Gastrocnemius medialis (tissue), 4 donors: ENCODE data around the gene ZNF19. TPM values are rescaled to one million over a fixed set of nuclear protein-coding genes. Genes with fewer than 3 reads are reported as not detected.

Experiments used
- ATAC-seq, 2 donors: fragments of 150-250 bp; one replicate each; pipeline ENCODE4 v1.9.1; 2016
- DNase-seq, 2 donors: peaks; one replicate each; pipeline ENCODE4 v3.0.0-alpha.2; 2019
- H3K27ac ChIP-seq, 4 donors: fragments of 200-600 bp; sonication (generic); 1 replicate in 1 of 4; 2 replicates in 3 of 4; pipeline ENCODE4 v1.5.1; 2016 to 2018; ENCODE audit warnings: mild to moderate bottlenecking in 2 of 4, moderate library complexity in 1 of 4
- H3K27me3 ChIP-seq, 3 donors: fragments of 200-600 bp; sonication (generic) in 2 of 3; 1 replicate in 1 of 3; 2 replicates in 2 of 3; pipeline versions ENCODE4 v1.5.1 to v1.6.0; 2016 to 2019; ENCODE audit warnings: mild to moderate bottlenecking in 1 of 3, moderate library complexity in 1 of 3
- H3K36me3 ChIP-seq, 2 donors: fragments of 200-600 bp; sonication (generic) in 1 of 2; one replicate each; pipeline ENCODE4 v1.5.1; 2017 to 2018
- H3K4me1 ChIP-seq, 2 donors: fragments of 200-600 bp; sonication (generic) in 1 of 2; one replicate each; pipeline ENCODE4 v1.5.1; 2016 to 2017; ENCODE audit warnings: mild to moderate bottlenecking in 2 of 2
- H3K4me3 ChIP-seq, 4 donors: fragments of 200-600 bp; sonication (generic) in 3 of 4; 1 replicate in 1 of 4; 2 replicates in 3 of 4; pipeline ENCODE4 v1.5.1; 2016 to 2019; ENCODE audit warnings: mild to moderate bottlenecking in 2 of 4
- H3K9me3 ChIP-seq, 3 donors: fragments of 200-600 bp; sonication (generic) in 2 of 3; 1 replicate in 1 of 3; 2 replicates in 2 of 3; pipeline ENCODE4 v1.5.1; 2016 to 2019
- CTCF ChIP-seq, 5 experiments: fragments of 450-650 bp in 3 of 5; fragments of 200-600 bp in 2 of 5; sonication (generic) in 2 of 5; IDR thresholded peaks in 4 of 5; conservative IDR thresholded peaks in 1 of 5; 1 replicate in 4 of 5; 2 replicates in 1 of 5; pipeline ENCODE4 v1.5.1; 2016 to 2019; ENCODE audit warnings: antibody characterized with exemption in 5 of 5, mild to moderate bottlenecking in 3 of 5, moderate library complexity in 3 of 5
- POLR2A ChIP-seq, 2 donors: fragments of 450-650 bp; IDR thresholded peaks; one replicate each; pipeline ENCODE4 v1.6.1; 2017; ENCODE audit warnings: antibody characterized with exemption in 2 of 2, mild to moderate bottlenecking in 2 of 2, moderate library complexity in 2 of 2
- in situ Hi-C, 4 donors: fragments of 200-750 bp; cut with MboI; loops; one replicate each; pipeline versions ENCODE4 v1.15.0 to v1.8.0; 2017; ENCODE audit warnings: low sequenced_read_pairs in 4 of 4
- intact Hi-C: fragments of 100-400 bp; cut with DNase I; formaldehyde crosslinking; loops from one replicate; pipeline ENCODE4 v1.15.1; 2023; ENCODE audit warnings: low total_unique reads
- total RNA-seq, 4 donors: library from RNA; depleted of rRNA; stranded (reverse); fragments of >200 nt; gene quantifications; one replicate each; pipeline versions ENCODE4 v1.1.0 to v1.2.3, GENCODE V29; 2016

ZNF19 gene
- total RNA-seq, 4 donors from 2014 or later, result 0.65 to 3.3 (median 1.5) TPM

- Histone ChIP-seq H3K9me3 (no peaks in the 10 kb centered on the region), H3K36me3 (no peaks in the 10 kb centered on the region), H3K4me3 (no peak overlapping the region), H3K4me1 (no peaks in the 10 kb centered on the region), H3K27ac (no peak overlapping the region), H3K27me3 (peaks cover 5 to 6% (median 5%) of the 10 kb centered on the region in 3 donors)
- TF ChIP-seq CTCF (IDR thresholded peaks at IDR 0.05 in 4 of 5, conservative IDR thresholded peaks at IDR 0.05 in 1 of 5) (no peak), POLR2A (IDR thresholded peaks at IDR 0.05) (no peak)
- in situ Hi-C loops, result loop anchor here in 3 of 4 donors (5.0 kb wide), 1 partner anchor 86 kb away; no protein-coding TSS in a partner anchor
- no peak for DNase-seq
- ATAC-seq, result no peak
- intact Hi-C loops, result loop anchor here (5.0 kb wide), 1 partner anchor 41 kb away; no protein-coding TSS in a partner anchor
Observed at GRCh38 chr16:71498031-71498430, 8.9 kb upstream of the ZNF19 start.

GRCh38 chr16:71493213-71493612 is 4.1 kb upstream of the ZNF19 start:
- Histone ChIP-seq H3K4me1 (no peaks in the 10 kb centered on the region), H3K9me3 (no peaks in the 10 kb centered on the region), H3K4me3 (no peak overlapping the region), H3K27ac (no peak overlapping the region), H3K27me3 (peaks cover 0 to 5% (median 0%) of the 10 kb centered on the region in 3 donors), H3K36me3 (no peaks in the 10 kb centered on the region)
- no peak for ATAC-seq
- DNase-seq, result no peak
- in situ Hi-C loops (loop anchor here in 1 of 4 donors (5.0 kb wide), 1 partner anchor 41 kb away; no protein-coding TSS in a partner anchor), intact Hi-C loops (no loop called here)
- TF ChIP-seq POLR2A (IDR thresholded peaks at IDR 0.05) (no peak), CTCF (IDR thresholded peaks at IDR 0.05 in 4 of 5, conservative IDR thresholded peaks at IDR 0.05 in 1 of 5) (no peak)

- intact Hi-C loops (no loop called here), in situ Hi-C loops (loop anchor here in 1 of 4 donors (5.0 kb wide), 1 partner anchor 40 kb away; no protein-coding TSS in a partner anchor)
- no peak for DNase-seq
- no peaks in the 10 kb centered on the region for H3K9me3 ChIP-seq
- peaks cover 0 to 5% (median 0%) of the 10 kb centered on the region in 3 donors for H3K27me3 ChIP-seq
- no peaks in the 10 kb centered on the region for H3K36me3 ChIP-seq
- H3K27ac ChIP-seq, result no peak overlapping the region
- no peak overlapping the region for H3K4me3 ChIP-seq
- TF ChIP-seq POLR2A (IDR thresholded peaks at IDR 0.05) (no peak), CTCF (IDR thresholded peaks at IDR 0.05 in 4 of 5, conservative IDR thresholded peaks at IDR 0.05 in 1 of 5) (no peak)
- H3K4me1 ChIP-seq, result no peaks in the 10 kb centered on the region
- ATAC-seq, result no peak
Observed at GRCh38 chr16:71492786-71493185, 3.7 kb upstream of the ZNF19 start.

GRCh38 chr16:71491054-71491453 is 1.9 kb upstream of the ZNF19 start:
- in situ Hi-C loops, result loop anchor here in 1 of 4 donors (5.0 kb wide), 1 partner anchor 39 kb away; no protein-coding TSS in a partner anchor
- Histone ChIP-seq H3K9me3 (no peaks in the 10 kb centered on the region), H3K4me3 (no peak overlapping the region), H3K36me3 (no peaks in the 10 kb centered on the region), H3K4me1 (no peaks in the 10 kb centered on the region), H3K27ac (no peak overlapping the region), H3K27me3 (peaks cover 0 to 5% (median 0%) of the 10 kb centered on the region in 3 donors)
- intact Hi-C loops, result no loop called here
- DNase-seq (no peak), ATAC-seq (no peak)
- no peak for TF ChIP-seq CTCF (IDR thresholded peaks at IDR 0.05 in 4 of 5, conservative IDR thresholded peaks at IDR 0.05 in 1 of 5)
- no peak for TF ChIP-seq POLR2A (IDR thresholded peaks at IDR 0.05)

- Histone ChIP-seq H3K4me3 (no peak overlapping the region), H3K27me3 (no peaks in the 10 kb centered on the region), H3K36me3 (no peaks in the 10 kb centered on the region), H3K27ac (no peak overlapping the region), H3K4me1 (no peaks in the 10 kb centered on the region), H3K9me3 (no peaks in the 10 kb centered on the region)
- TF ChIP-seq CTCF (IDR thresholded peaks at IDR 0.05 in 4 of 5, conservative IDR thresholded peaks at IDR 0.05 in 1 of 5) (no peak), POLR2A (IDR thresholded peaks at IDR 0.05) (no peak)
- no peak for ATAC-seq
- intact Hi-C loops, result no loop called here
- in situ Hi-C loops, result loop anchor here in 1 of 4 donors (5.0 kb wide), 1 partner anchor 38 kb away; no protein-coding TSS in a partner anchor
- DNase-seq, result no peak
Observed at GRCh38 chr16:71490361-71490760, 1.2 kb upstream of the ZNF19 start.
